Posterior vena cava (tissue), 2 donors: Measurements from ENCODE around the gene CLIC4. TPM values are rescaled to one million over a fixed set of nuclear protein-coding genes. Genes with fewer than 3 reads are reported as not detected.
"Not testable (repeated sequence)": the region's sequence is repeated elsewhere in the genome, so short reads cannot be mapped to it uniquely, and the experiment has no call there.

ENCODE experiments used
- DNase-seq: peaks from one replicate; pipeline ENCODE4 v3.0.0-alpha.2; 2020; ENCODE audit warnings: low spot score
- intact Hi-C, 2 donors: fragments of 100-400 bp; cut with DNase I; formaldehyde crosslinking; loops; one replicate each; pipeline versions ENCODE4 v1.14.1 to v1.14.2; 2022 to 2023
- total RNA-seq, 2 donors: library from RNA; stranded (reverse); fragmentation: NEBNext Ultra II Directional; extraction: Animal tissue kit (Norgen Biotek cat#: 25700); gene quantifications; one replicate each; pipeline ENCODE4 v1.2.1, GENCODE V29; 2021
- donor health status: DM: yes; HTN: yes; CAD: no.
- donor health status: DM: yes; HTN: yes; CAD: no.

Gene CLIC4
- total RNA-seq, 2 donors from 2014 or later, result 566 to 848 TPM

DNA sequence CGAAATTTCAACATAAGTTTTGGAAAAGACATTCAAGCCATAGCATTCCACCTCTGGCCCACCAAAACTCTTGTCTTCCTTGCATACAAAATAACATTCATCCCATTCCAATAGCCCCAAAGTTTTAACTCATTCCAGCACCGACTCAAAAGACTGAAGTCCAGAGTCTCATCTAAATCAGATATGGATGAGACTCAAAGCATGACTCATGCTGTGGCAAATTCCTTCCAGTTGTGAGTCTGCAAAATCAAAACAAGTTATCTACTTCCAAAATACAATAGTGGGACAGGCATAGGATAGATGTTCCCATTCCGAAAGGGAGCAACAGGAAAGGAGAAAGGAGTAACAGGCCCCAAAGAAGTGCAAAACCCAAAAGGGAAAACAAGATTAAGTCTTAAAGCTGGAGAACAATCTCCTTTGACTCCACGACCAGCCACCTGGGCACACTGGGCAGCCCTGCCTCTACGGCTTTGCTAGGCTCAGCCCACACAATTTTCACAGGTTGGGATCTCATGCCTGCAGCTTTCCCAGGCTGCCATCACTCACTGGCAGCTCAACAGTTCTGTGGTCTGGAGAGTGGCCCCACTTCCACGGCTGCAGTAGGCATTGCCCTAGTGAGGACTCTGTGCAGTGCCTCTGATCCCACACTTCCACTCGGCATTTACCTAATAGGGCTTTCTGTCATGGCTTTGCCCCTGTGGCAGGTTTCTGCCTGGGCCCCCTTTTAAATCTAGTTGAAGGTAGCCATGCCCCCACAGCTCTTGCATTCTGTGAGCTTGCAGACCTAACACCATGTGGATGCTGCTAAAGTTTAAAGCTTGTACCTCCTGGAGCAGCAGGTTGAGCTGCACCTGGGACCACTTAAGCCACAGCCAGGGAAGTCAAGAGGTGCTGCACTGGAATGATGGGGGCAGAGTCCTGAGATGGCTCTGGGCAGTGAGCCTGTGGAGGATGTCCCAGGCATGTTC lies 133.8 kb downstream of the CLIC4 start:
- intact Hi-C loops, result no loop called here
- DNase-seq, result peak; percentile 41

DNA sequence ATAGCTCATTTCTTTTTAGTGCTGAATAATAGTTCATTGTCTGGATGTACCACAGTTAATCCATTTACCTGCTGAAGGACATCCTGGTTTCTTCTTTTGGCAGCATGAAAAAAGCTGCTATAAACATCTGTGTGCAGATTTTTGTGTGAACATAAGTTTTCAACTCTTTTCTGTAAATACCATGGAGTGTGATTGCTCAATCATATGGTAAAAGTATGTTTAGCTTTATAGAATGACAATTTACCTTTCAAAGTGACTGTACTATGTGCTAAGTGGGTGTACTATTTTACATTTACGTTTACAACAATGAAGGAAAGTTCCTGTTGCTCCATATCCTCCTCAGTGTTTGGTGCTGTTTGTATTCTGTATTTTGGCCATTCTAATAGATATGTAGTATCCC lies 135.8 kb downstream of the CLIC4 start:
- DNase-seq, result no peak
- intact Hi-C loops, result no loop called here

DNA sequence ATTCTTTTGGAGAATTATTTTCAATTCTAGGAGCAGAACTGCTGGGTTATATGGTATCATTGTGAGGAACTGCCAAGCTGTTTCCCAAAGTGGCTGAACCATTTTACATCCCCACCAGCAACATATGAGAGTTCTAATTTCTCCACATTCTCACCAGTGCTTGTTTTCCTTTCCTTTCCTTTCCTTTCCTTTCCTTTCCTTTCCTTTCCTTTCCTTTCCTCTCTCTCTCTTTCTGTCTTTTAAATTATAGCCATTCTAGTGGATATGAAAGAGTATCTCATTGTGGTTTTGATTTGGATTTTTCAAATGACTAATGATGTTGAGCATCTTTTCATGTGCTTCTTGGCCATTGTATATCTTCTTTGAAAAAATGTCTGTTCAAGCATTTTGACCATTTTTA lies 139.5 kb downstream of the CLIC4 start:
- intact Hi-C loops, result no loop called here

DNA sequence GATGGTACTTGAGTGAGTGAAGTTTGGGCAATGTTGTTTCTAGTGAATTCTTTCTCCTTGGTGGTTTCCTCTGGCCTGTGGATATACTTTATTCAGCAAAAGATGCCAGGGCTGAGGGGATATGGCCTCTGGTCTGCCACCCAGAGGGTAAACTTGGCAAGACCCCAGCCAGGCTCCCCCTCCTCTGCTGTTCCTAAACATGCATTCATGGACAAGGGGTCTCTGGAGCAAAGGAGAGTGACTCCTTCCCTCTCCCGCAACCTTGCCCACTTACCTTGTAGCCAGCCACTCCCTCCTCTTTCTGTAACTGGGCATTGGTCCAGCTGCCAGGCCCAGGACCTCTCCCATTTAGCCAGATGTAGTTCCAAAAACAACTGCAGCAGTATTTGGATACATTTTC lies 141.0 kb downstream of the CLIC4 start:
- DNase-seq, result peak; percentile 28

More for the DNA sequence above, 139.5 kb downstream of the CLIC4 start:
- no peak for DNase-seq

DNA sequence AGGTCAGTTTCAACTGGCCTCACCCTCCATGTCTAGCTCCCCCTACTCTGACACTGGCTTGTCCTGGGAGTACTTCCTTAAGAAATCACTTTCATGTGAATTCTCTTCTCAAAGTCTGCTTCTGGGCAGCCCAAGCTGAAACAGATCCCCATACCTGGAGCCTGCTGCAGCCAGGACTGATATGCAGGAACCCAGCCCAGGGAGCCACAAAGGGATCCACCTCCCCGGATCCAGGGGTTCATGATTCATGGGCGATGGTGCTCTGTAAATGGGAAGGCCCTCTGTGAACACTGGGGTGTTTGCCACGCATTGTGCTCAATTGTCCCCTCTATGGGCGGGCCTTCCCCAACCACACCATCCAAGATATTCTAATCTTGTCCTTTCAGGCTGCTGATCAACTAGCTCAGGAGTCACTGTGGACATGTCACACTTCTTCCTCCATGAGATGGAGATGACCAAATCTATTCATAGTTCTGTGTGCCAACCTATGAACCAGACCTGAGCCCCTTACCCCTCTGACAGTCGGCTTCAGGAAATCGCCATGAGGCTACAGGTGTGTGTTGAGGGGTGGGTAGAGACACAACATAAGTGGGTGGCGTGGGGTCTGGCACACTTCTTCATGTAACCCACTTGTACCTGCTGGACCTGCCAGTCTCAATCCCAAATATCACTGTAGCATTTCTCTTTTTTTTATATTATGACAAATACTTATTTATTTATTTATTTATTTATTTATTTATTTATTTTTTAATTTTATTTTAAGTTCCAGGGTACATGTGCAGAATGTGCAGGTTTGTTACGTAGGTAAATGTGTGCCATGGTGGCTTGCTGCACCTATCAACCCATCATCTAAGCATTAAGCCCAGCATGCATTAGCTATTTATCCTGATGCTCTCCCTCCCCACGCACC lies 143.1 kb downstream of the CLIC4 start:
- peak; percentile 42 for DNase-seq
- intact Hi-C loops, result no loop called here

More for the DNA sequence above, 141.0 kb downstream of the CLIC4 start:
- intact Hi-C loops, result no loop called here

DNA sequence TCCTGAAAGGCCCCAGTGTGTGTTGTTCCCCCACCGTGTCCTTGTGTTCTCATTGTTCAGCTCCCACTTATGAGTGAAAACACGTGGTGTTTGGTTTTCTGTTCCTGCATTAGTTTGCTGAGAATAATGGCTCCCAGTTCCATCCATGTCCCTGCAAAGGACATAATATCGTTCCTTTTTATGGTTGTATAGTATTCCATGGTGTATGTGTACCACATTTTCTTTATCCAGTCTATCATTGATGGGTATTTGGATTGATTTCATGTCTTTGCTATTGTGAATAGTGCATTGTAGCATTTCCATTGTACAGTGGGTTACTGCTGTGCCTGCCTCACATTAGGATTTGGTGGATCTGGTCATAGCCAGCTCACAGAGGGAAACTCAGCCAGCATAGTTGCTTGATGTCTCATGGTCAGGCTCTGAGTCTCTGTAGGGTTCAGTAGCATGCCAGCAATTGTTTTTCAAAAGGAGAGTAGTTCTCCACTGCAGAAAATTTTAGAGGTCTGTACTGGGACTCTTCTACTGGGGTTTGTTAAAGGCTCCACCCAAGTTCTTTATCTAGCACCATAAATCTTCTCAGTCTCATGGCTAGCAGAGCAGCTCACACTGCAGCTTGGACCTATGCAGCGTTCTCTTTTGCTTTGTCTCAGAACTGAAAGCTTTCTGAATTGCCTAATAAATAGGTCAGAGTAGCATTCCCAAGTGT lies 143.9 kb downstream of the CLIC4 start:
- no peak for DNase-seq
- intact Hi-C loops, result no loop called here

DNA sequence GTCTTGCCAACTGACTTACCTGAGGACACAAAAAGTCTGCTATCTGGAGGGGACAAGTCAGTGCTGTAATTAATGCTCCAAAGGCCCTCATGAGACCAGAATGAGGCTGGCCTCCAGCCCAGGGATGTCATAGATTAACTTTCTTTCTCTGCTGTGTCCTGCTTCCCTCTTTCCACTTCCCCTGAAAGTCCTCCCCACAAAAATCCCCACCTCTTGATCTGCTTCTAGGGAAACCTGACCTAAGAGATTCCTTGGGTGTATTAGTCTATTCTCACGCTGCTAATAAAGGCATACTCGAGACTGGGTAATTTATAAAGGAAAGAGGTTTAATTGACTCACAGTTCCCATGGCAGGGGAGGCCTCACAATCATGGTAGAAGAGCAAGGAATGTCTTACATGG lies 145.6 kb downstream of the CLIC4 start:
- DNase-seq, result peak; percentile 49

DNA sequence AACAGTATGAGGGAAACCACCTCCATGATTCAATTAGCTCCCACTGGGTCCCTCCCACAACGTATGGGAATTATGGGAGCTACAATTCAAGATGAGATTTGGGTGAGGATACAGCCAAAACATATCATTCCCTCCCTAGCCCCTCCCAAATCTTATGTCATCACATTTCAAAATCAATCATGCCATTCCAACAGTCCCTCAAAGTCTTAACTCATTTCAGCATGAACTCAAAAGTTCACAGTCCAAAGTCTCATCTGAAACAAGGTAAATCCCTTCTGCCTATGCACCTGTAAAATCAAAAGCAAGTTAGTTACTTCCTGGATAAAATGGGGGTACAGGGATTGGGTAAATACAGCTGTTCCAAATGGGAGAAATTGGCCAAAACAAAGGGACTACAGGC lies 146.1 kb downstream of the CLIC4 start:
- DNase-seq, intact Hi-C loops: not testable (repeated sequence)

More for the DNA sequence above, 145.6 kb downstream of the CLIC4 start:
- intact Hi-C loops, result no loop called here

DNA sequence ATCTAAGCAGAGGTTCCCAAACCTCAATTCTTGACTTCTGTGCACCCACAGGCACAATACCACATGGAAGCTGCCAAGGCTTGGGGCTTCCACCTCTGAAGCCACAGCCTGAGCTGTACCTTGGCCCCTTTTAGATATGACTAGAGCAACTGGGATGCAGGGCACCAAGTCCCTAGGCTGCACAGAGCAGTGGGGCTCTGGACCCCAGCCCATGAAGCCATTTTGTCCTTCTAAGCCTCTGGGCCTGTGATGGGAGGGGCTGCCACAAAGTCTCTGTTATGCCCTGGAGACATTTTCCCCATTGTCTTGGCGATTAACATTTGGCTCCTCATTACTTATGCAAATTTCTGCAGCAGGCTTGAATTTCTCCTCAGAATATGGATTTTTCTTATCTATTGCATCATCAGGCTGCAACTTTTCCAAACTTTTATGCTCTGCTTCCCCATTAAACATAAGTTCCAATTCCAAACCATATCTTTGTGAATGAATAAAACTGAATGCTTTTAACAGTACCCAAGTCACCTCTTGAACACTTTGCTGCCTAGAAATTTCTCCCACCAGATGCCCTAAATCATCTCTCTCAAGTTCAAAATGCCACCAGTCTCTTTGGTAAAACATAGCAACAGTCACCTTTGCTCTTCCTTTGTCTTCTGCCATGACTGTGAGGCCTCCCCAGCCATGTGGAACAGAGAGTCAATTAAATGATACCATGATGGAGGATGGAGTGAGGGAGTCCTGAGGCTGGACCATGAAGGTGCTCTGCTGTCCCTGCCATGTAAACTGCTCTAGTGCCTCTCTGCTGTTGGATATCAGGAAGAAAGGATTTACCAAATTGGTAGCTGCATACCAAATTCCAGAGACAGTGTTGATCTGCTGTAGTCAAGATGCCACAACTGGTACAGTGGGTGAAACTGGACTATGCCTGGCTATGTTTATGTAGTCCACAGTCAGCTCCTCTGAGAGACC lies 147.2 kb downstream of the CLIC4 start:
- intact Hi-C loops, result no loop called here
- DNase-seq, result peak; percentile 28

DNA sequence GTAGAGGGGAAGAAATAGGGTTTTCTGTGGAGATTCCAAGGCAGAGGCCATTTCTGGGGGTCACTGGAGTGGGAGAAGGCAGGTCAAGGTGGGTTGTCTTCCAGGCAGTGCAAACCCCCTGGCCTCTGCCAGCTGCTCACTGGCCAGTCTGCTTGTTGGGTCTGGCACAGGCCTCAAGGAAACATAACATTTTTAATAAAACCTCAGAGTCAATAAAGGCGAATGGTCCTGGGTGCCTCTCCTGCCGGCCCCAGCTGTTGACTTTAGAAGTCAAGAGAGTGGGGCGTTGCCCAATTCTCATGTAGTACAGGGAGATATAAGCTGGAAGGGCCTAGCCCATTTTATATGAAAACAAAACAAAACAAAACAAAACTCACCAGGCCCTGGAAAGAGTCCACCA lies 148.2 kb downstream of the CLIC4 start:
- peak; percentile 45 for DNase-seq

More for the DNA sequence above, 148.2 kb downstream of the CLIC4 start:
- intact Hi-C loops, result no loop called here

Other genes starting within 250 kb of the CLIC4 start
- 1 to 10 TPM; 6.0 to 9.9 TPM for gene RCAN3, start 242.6 kb upstream of the CLIC4 start, total RNA-seq
- not detected for gene NCMAP, start 189.4 kb upstream of the CLIC4 start, total RNA-seq
- gene SRRM1, start 102.1 kb upstream of the CLIC4 start, total RNA-seq, result 10 to 100 TPM; 92.3 to 93.8 TPM
- 1 to 10 TPM; 5.0 to 8.9 TPM for gene RUNX3, start 184.8 kb downstream of the CLIC4 start, total RNA-seq